ENCODE results near the gene EFCAB6.
A peak's percentile ranks its signal among the peaks of the same experiment; 100 is the strongest.

Gene EFCAB6

GRCh38 chr22:43827003-43827735 lies 15.1 kb upstream of the EFCAB6 start:
- ATAC-seq, result no peak; the same call in 1 of the 3 replicates
- TF ChIP-seq PPARA (CRISPR knock-in tag; IDR thresholded peaks at IDR 0.05; ENCODE audit: borderline replicate concordance), result no peak
- TF ChIP-seq, protein P1, sequence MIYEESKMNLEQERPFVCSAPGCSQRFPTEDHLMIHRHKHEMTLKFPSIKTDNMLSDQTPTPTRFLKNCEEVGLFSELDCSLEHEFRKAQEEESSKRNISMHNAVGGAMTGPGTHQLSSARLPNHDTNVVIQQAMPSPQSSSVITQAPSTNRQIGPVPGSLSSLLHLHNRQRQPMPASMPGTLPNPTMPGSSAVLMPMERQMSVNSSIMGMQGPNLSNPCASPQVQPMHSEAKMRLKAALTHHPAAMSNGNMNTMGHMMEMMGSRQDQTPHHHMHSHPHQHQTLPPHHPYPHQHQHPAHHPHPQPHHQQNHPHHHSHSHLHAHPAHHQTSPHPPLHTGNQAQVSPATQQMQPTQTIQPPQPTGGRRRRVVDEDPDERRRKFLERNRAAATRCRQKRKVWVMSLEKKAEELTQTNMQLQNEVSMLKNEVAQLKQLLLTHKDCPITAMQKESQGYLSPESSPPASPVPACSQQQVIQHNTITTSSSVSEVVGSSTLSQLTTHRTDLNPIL (CRISPR knock-in tag; IDR thresholded peaks at IDR 0.05; ENCODE audit: low read depth), result no peak
- no peak for TF ChIP-seq ISL1 (CRISPR knock-in tag; IDR thresholded peaks at IDR 0.05)
- TF ChIP-seq TOX (CRISPR knock-in tag; IDR thresholded peaks at IDR 0.05; ENCODE audit: borderline replicate concordance), result no peak
- TF ChIP-seq TSHZ2 (CRISPR knock-in tag; IDR thresholded peaks at IDR 0.05), result no peak
- no peak for TF ChIP-seq CSRNP3 (CRISPR knock-in tag; IDR thresholded peaks at IDR 0.05)
- no peak for TF ChIP-seq ESRRG (CRISPR knock-in tag; IDR thresholded peaks at IDR 0.05)
- no peak for TF ChIP-seq SNAI2 (CRISPR knock-in tag; IDR thresholded peaks at IDR 0.05)
- no peak for TF ChIP-seq GLIS3 (CRISPR knock-in tag; IDR thresholded peaks at IDR 0.05)
- TF ChIP-seq RARB (CRISPR knock-in tag; IDR thresholded peaks at IDR 0.05), result no peak
- no peak for TF ChIP-seq ZFP3 (CRISPR knock-in tag; IDR thresholded peaks at IDR 0.05)
- TF ChIP-seq ARNTL (CRISPR knock-in tag; IDR thresholded peaks at IDR 0.05; ENCODE audit: borderline replicate concordance, low read depth), result no peak
- TF ChIP-seq CSDC2 (CRISPR knock-in tag; IDR thresholded peaks at IDR 0.05), result no peak
- TF ChIP-seq BACH2 (CRISPR knock-in tag; IDR thresholded peaks at IDR 0.05; ENCODE audit: borderline replicate concordance), result no peak
- no peak for TF ChIP-seq PATZ1 (CRISPR knock-in tag; IDR thresholded peaks at IDR 0.05; ENCODE audit: borderline replicate concordance)
- no peak for TF ChIP-seq ZNF70 (CRISPR knock-in tag; IDR thresholded peaks at IDR 0.05)

GRCh38 chr22:43826142-43827002 lies 14.3 kb upstream of the EFCAB6 start:
- peak; percentile 82 for ATAC-seq
- TF ChIP-seq, protein P1 (CRISPR knock-in tag; IDR thresholded peaks at IDR 0.05; ENCODE audit: low read depth), result no peak
- TF ChIP-seq OSR1 (CRISPR knock-in tag; IDR thresholded peaks at IDR 0.05) (no peak), CSDC2 (CRISPR knock-in tag; IDR thresholded peaks at IDR 0.05) (no peak), ZNF8 (CRISPR knock-in tag; IDR thresholded peaks at IDR 0.05) (no peak), PATZ1 (CRISPR knock-in tag; IDR thresholded peaks at IDR 0.05; ENCODE audit: borderline replicate concordance) (no peak), ISL1 (CRISPR knock-in tag; IDR thresholded peaks at IDR 0.05) (no peak), RARB (CRISPR knock-in tag; IDR thresholded peaks at IDR 0.05) (no peak), ZNF565 (CRISPR knock-in tag; conservative IDR thresholded peaks at IDR 0.05; ENCODE audit: low read depth) (no peak), ZFP30 (CRISPR knock-in tag; IDR thresholded peaks at IDR 0.05) (no peak), TOX (CRISPR knock-in tag; IDR thresholded peaks at IDR 0.05; ENCODE audit: borderline replicate concordance) (no peak), PPARA (CRISPR knock-in tag; IDR thresholded peaks at IDR 0.05; ENCODE audit: borderline replicate concordance) (no peak), BACH2 (CRISPR knock-in tag; IDR thresholded peaks at IDR 0.05; ENCODE audit: borderline replicate concordance) (no peak), ARNTL (CRISPR knock-in tag; IDR thresholded peaks at IDR 0.05; ENCODE audit: borderline replicate concordance, low read depth) (no peak), TSHZ2 (CRISPR knock-in tag; IDR thresholded peaks at IDR 0.05) (no peak), ESRRG (CRISPR knock-in tag; IDR thresholded peaks at IDR 0.05) (no peak), GLIS3 (CRISPR knock-in tag; IDR thresholded peaks at IDR 0.05) (no peak), ZNF70 (CRISPR knock-in tag; IDR thresholded peaks at IDR 0.05) (no peak), ZFP3 (CRISPR knock-in tag; IDR thresholded peaks at IDR 0.05) (no peak)

Data from SK-N-SH treated with all-trans-retinoic acid at 6 μM for 48 hours (cell line).